ENCODE measurements around the gene SP4. TPM values are rescaled to one million over a fixed set of nuclear protein-coding genes. Genes with fewer than 3 reads are reported as not detected.
"Not testable (repeated sequence)": the region's sequence is repeated elsewhere in the genome, so short reads cannot be mapped to it uniquely, and the experiment has no call there.

SP4 gene
- total RNA-seq, 4 donors from 2014 or later: 6.9 to 17.0 (median 11.3) TPM

- H3K36me3 ChIP-seq: peaks cover 0 to 85% (median 4%) of the 10 kb centered on the region in 3 donors
- H3K4me1 ChIP-seq: no peaks in the 10 kb centered on the region
- no peak for TF ChIP-seq EP300 (IDR thresholded peaks at IDR 0.05)
- TF ChIP-seq CTCF (IDR thresholded peaks at IDR 0.05): no peak
- no peak for TF ChIP-seq POLR2A (IDR thresholded peaks at IDR 0.05)
- 97 to 100% methylated on average over 3 of the region's 3 CpGs for WGBS, 2 donors
- no peak overlapping the region for H3K27ac ChIP-seq
- no peak overlapping the region for H3K4me3 ChIP-seq
- no peak for DNase-seq (ENCODE audit: low spot score in 2 of 2)
- no peaks in the 10 kb centered on the region for H3K27me3 ChIP-seq
- H3K9me3 ChIP-seq: peaks cover 0 to 23% (median 0%) of the 10 kb centered on the region in 4 donors
These were observed 80.7 kb downstream of the SP4 start for GRCh38 chr7:21508538-21508937.

- TF ChIP-seq POLR2A (IDR thresholded peaks at IDR 0.05): no peak
- TF ChIP-seq EP300 (IDR thresholded peaks at IDR 0.05): no peak
- TF ChIP-seq CTCF (IDR thresholded peaks at IDR 0.05): no peak
- Histone ChIP-seq H3K27me3 (no peaks in the 10 kb centered on the region), H3K4me1 (no peaks in the 10 kb centered on the region), H3K9me3 (peaks cover 0 to 4% (median 0%) of the 10 kb centered on the region in 4 donors), H3K36me3 (peaks cover 0 to 33% (median 4%) of the 10 kb centered on the region in 3 donors), H3K27ac (no peak overlapping the region), H3K4me3 (no peak overlapping the region)
- no peak for DNase-seq (ENCODE audit: low spot score in 2 of 2)
These were observed 86.2 kb downstream of the SP4 start for GRCh38 chr7:21514062-21514461.

GRCh38 chr7:21524680-21525079 lies 96.8 kb downstream of the SP4 start:
- Histone ChIP-seq H3K36me3 (no peaks in the 10 kb centered on the region), H3K4me1 (no peaks in the 10 kb centered on the region), H3K4me3 (no peak overlapping the region), H3K9me3 (peaks cover 0 to 3% (median 0%) of the 10 kb centered on the region in 4 donors), H3K27me3 (peaks cover 0 to 3% of the 10 kb centered on the region in 2 donors), H3K27ac (no peak overlapping the region)
- 97 to 100% methylated on average over 1 of the region's 1 CpG for whole genome bisulfite sequencing, 2 donors
- TF ChIP-seq CTCF (IDR thresholded peaks at IDR 0.05): no peak
- TF ChIP-seq POLR2A (IDR thresholded peaks at IDR 0.05): no peak
- no peak for TF ChIP-seq EP300 (IDR thresholded peaks at IDR 0.05)
- no peak for DNase-seq (ENCODE audit: low spot score in 2 of 2)

GRCh38 chr7:21526007-21526406 lies 98.1 kb downstream of the SP4 start:
- no peak for DNase-seq (ENCODE audit: low spot score in 2 of 2)
- no peaks in the 10 kb centered on the region for H3K36me3 ChIP-seq
- no peak for TF ChIP-seq POLR2A (IDR thresholded peaks at IDR 0.05)
- TF ChIP-seq CTCF (IDR thresholded peaks at IDR 0.05): peak in 3 of 5 experiments; percentile 15 to 29 (median 22)
- no peak for TF ChIP-seq EP300 (IDR thresholded peaks at IDR 0.05)
- no peak overlapping the region for H3K4me3 ChIP-seq
- H3K4me1 ChIP-seq: no peaks in the 10 kb centered on the region
- H3K27ac ChIP-seq: no peak overlapping the region
- peaks cover 0 to 1% (median 0%) of the 10 kb centered on the region in 4 donors for H3K9me3 ChIP-seq
- peaks cover 0 to 3% of the 10 kb centered on the region in 2 donors for H3K27me3 ChIP-seq

GRCh38 chr7:21526448-21526847 lies 98.6 kb downstream of the SP4 start:
- no peak overlapping the region for H3K4me3 ChIP-seq
- DNase-seq (ENCODE audit: low spot score in 2 of 2): no peak
- peaks cover 0 to 3% of the 10 kb centered on the region in 2 donors for H3K27me3 ChIP-seq
- peaks cover 0 to 3% (median 0%) of the 10 kb centered on the region in 4 donors for H3K9me3 ChIP-seq
- WGBS, 2 donors: 81 to 91% methylated on average over 3 of the region's 3 CpGs
- no peaks in the 10 kb centered on the region for H3K4me1 ChIP-seq
- TF ChIP-seq EP300 (IDR thresholded peaks at IDR 0.05) (no peak), POLR2A (IDR thresholded peaks at IDR 0.05) (no peak), CTCF (IDR thresholded peaks at IDR 0.05) (no peak)
- H3K36me3 ChIP-seq: no peaks in the 10 kb centered on the region
- H3K27ac ChIP-seq: no peak overlapping the region

GRCh38 chr7:21532485-21532884 lies 104.6 kb downstream of the SP4 start:
- H3K4me1 ChIP-seq; H3K36me3 ChIP-seq; H3K27me3 ChIP-seq; H3K4me3 ChIP-seq; H3K27ac ChIP-seq; DNase-seq (ENCODE audit: low spot score in 2 of 2): not testable (repeated sequence)
- H3K9me3 ChIP-seq: peaks cover 0 to 21% (median 0%) of the 10 kb centered on the region in 4 donors
- 48 to 89% methylated on average over 1 of the region's 1 CpG for WGBS, 2 donors

GRCh38 chr7:21533646-21534045 lies 105.8 kb downstream of the SP4 start:
- H3K9me3 ChIP-seq: peaks cover 0 to 23% (median 0%) of the 10 kb centered on the region in 4 donors
- H3K4me1 ChIP-seq; H3K27ac ChIP-seq; H3K27me3 ChIP-seq; H3K4me3 ChIP-seq; H3K36me3 ChIP-seq; DNase-seq (ENCODE audit: low spot score in 2 of 2): not testable (repeated sequence)

- peaks cover 0 to 11% of the 10 kb centered on the region in 2 donors for H3K27me3 ChIP-seq
- 96 to 97% methylated on average over 22 to 27 of the region's 27 CpGs for WGBS, 2 donors
- H3K4me3 ChIP-seq; H3K36me3 ChIP-seq; H3K27ac ChIP-seq; DNase-seq (ENCODE audit: low spot score in 2 of 2); H3K4me1 ChIP-seq: not testable (repeated sequence)
- peaks cover 0 to 20% (median 0%) of the 10 kb centered on the region in 4 donors for H3K9me3 ChIP-seq
These were observed 108.7 kb downstream of the SP4 start for GRCh38 chr7:21536445-21537118.

Data from tibial nerve (tissue), 4 donors.